Thymus (tissue), 11 donors: Measurements from ENCODE around the gene RNF114. TPM values are rescaled to one million over a fixed set of nuclear protein-coding genes. Genes with fewer than 3 reads are reported as not detected.
A peak's percentile ranks its signal among the peaks of the same experiment; 100 is the strongest.

Source experiments
- DNase-seq, 9 donors: peaks; one replicate each; pipeline ENCODE4 v3.0.0-alpha.2; 2013; ENCODE audit warnings: low spot score in 9 of 9, low read depth in 6 of 9, missing footprints in 1 of 9
- H3K27ac ChIP-seq, 2 donors: one replicate each; pipeline ENCODE4 v1.5.1; 2013; ENCODE audit warnings: control low read depth in 1 of 2, low read depth in 1 of 2, low read length in 1 of 2, mild to moderate bottlenecking in 1 of 2, moderate library complexity in 1 of 2
- H3K27me3 ChIP-seq, 2 donors: one replicate each; pipeline ENCODE4 v1.5.1; 2013; ENCODE audit warnings: low read length in 1 of 2; ENCODE audit not compliant: control insufficient read depth in 2 of 2, insufficient read depth in 1 of 2
- H3K36me3 ChIP-seq, 2 donors: one replicate each; pipeline ENCODE4 v1.5.1; 2013; ENCODE audit warnings: low read length in 1 of 2, mild to moderate bottlenecking in 1 of 2, moderate library complexity in 1 of 2; ENCODE audit not compliant: control insufficient read depth in 2 of 2, insufficient read depth in 2 of 2
- H3K4me1 ChIP-seq, 2 donors: one replicate each; pipeline ENCODE4 v1.5.1; 2013; ENCODE audit warnings: low read length in 2 of 2; ENCODE audit not compliant: control insufficient read depth in 2 of 2, insufficient read depth in 2 of 2
- H3K4me3 ChIP-seq, 2 donors: one replicate each; pipeline ENCODE4 v1.5.1; 2013; ENCODE audit warnings: low read length in 2 of 2, control low read depth in 1 of 2, mild to moderate bottlenecking in 1 of 2
- H3K9me3 ChIP-seq, 2 donors: one replicate each; pipeline ENCODE4 v1.5.1; 2013; ENCODE audit warnings: low read length in 1 of 2, mild to moderate bottlenecking in 1 of 2; ENCODE audit not compliant: control insufficient read depth in 2 of 2, insufficient read depth in 1 of 2
- WGBS: extraction: QIAGEN DNeasy Blood & Tissue Kit; methylation state at CpG from one replicate; pipeline ENCODE4 v1.1.7; 2013; 5-methylcytosine and 5-hydroxymethylcytosine counted together
- polyA plus RNA-seq: library from polyadenylated mRNA; stranded (reverse); fragments of 200-250 nt; gene quantifications from one replicate; pipeline ENCODE4 v1.2.3, GENCODE V29; 2013
- total RNA-seq: library from RNA; stranded (reverse); fragments of 120-200 nt; gene quantifications from one replicate; pipeline ENCODE4 v1.2.4, GENCODE V29; 2013
- donor health status: healthy.

RNF114 gene
- total and polyA plus RNA-seq, 2 donors = 40.8 to 60.8 TPM

- Histone ChIP-seq H3K4me3 (no peak overlapping the region), H3K27me3 (no peaks in the 10 kb centered on the region), H3K4me1 (peaks cover 16 to 27% of the 10 kb centered on the region in 2 donors), H3K9me3 (no peaks in the 10 kb centered on the region), H3K27ac (peak overlapping the region in 1 of 2 donors; percentile 40), H3K36me3 (peaks cover 24 to 27% of the 10 kb centered on the region in 2 donors)
- DNase-seq = peak in 1 of 9 donors; percentile 28
- WGBS = 94% methylated on average over 12 of the region's 12 CpGs
Observed at GRCh38 chr20:49938173-49939163, 2.3 kb downstream of the RNF114 start.

GRCh38 chr20:49941456-49941855 lies 5.3 kb downstream of the RNF114 start:
- H3K4me3 ChIP-seq = no peak overlapping the region
- H3K36me3 ChIP-seq = peaks cover 42 to 43% of the 10 kb centered on the region in 2 donors
- no peaks in the 10 kb centered on the region for H3K27me3 ChIP-seq
- H3K4me1 ChIP-seq = peaks cover 14 to 18% of the 10 kb centered on the region in 2 donors
- H3K9me3 ChIP-seq = no peaks in the 10 kb centered on the region
- WGBS = 97% methylated on average over 15 of the region's 15 CpGs
- DNase-seq = no peak
- no peak overlapping the region for H3K27ac ChIP-seq

GRCh38 chr20:49942303-49942702 lies 6.1 kb downstream of the RNF114 start:
- peaks cover 45 to 49% of the 10 kb centered on the region in 2 donors for H3K36me3 ChIP-seq
- no peak overlapping the region for H3K27ac ChIP-seq
- H3K9me3 ChIP-seq = no peaks in the 10 kb centered on the region
- no peak overlapping the region for H3K4me3 ChIP-seq
- no peaks in the 10 kb centered on the region for H3K27me3 ChIP-seq
- DNase-seq = no peak
- H3K4me1 ChIP-seq = peaks cover 9 to 15% of the 10 kb centered on the region in 2 donors
- 97% methylated on average over 3 of the region's 3 CpGs for WGBS

- 99% methylated on average over 3 of the region's 3 CpGs for WGBS
- no peak for DNase-seq
- Histone ChIP-seq H3K9me3 (no peaks in the 10 kb centered on the region), H3K27me3 (no peaks in the 10 kb centered on the region), H3K4me1 (peaks cover 3 to 10% of the 10 kb centered on the region in 2 donors), H3K27ac (no peak overlapping the region), H3K4me3 (no peak overlapping the region), H3K36me3 (peaks cover 45 to 52% of the 10 kb centered on the region in 2 donors)
Observed at GRCh38 chr20:49942942-49943341, 6.7 kb downstream of the RNF114 start.

- no peak overlapping the region for H3K4me3 ChIP-seq
- H3K36me3 ChIP-seq = peaks cover 67 to 69% of the 10 kb centered on the region in 2 donors
- no peak for DNase-seq
- H3K9me3 ChIP-seq = no peaks in the 10 kb centered on the region
- H3K4me1 ChIP-seq = no peaks in the 10 kb centered on the region
- 96% methylated on average over 3 of the region's 3 CpGs for WGBS
- no peak overlapping the region for H3K27ac ChIP-seq
- H3K27me3 ChIP-seq = no peaks in the 10 kb centered on the region
Observed at GRCh38 chr20:49945306-49945700, 9.1 kb downstream of the RNF114 start.

- no peak overlapping the region for H3K4me3 ChIP-seq
- no peaks in the 10 kb centered on the region for H3K27me3 ChIP-seq
- no peaks in the 10 kb centered on the region for H3K4me1 ChIP-seq
- WGBS = 98% methylated on average over 10 of the region's 10 CpGs
- peaks cover 72 to 73% of the 10 kb centered on the region in 2 donors for H3K36me3 ChIP-seq
- H3K27ac ChIP-seq = no peak overlapping the region
- H3K9me3 ChIP-seq = no peaks in the 10 kb centered on the region
- DNase-seq = no peak
Observed at GRCh38 chr20:49945701-49946477, 9.7 kb downstream of the RNF114 start.

- peaks cover 73 to 75% of the 10 kb centered on the region in 2 donors for H3K36me3 ChIP-seq
- DNase-seq = no peak
- no peaks in the 10 kb centered on the region for H3K4me1 ChIP-seq
- H3K9me3 ChIP-seq = no peaks in the 10 kb centered on the region
- 97% methylated on average over 3 of the region's 3 CpGs for WGBS
- H3K27ac ChIP-seq = no peak overlapping the region
- H3K27me3 ChIP-seq = no peaks in the 10 kb centered on the region
- no peak overlapping the region for H3K4me3 ChIP-seq
Observed at GRCh38 chr20:49948178-49948577, 12.0 kb downstream of the RNF114 start.

GRCh38 chr20:49948809-49949507 lies 12.8 kb downstream of the RNF114 start:
- 96% methylated on average over 11 of the region's 11 CpGs for WGBS
- H3K27me3 ChIP-seq = no peaks in the 10 kb centered on the region
- no peaks in the 10 kb centered on the region for H3K4me1 ChIP-seq
- no peak for DNase-seq
- peaks cover 79% of the 10 kb centered on the region in 2 donors for H3K36me3 ChIP-seq
- no peak overlapping the region for H3K27ac ChIP-seq
- H3K4me3 ChIP-seq = no peak overlapping the region
- no peaks in the 10 kb centered on the region for H3K9me3 ChIP-seq
